C4-2B (cell line): ENCODE results near the gene WDR93.

Source experiments
- CTCF ChIP-seq: fragments of 450-650 bp; conservative IDR thresholded peaks from 2 replicates; pipeline ENCODE4 v1.5.1; 2017; ENCODE audit warnings: mild to moderate bottlenecking
- ZFX ChIP-seq: fragments of 450-650 bp; IDR thresholded peaks from 2 replicates; pipeline ENCODE4 v1.6.1; 2017

GRCh38 chr15:89679212-89679611 is 11.4 kb upstream of the WDR93 start, which contains the start of gene PLIN1:
- no peak for TF ChIP-seq CTCF
- TF ChIP-seq ZFX, result no peak
